Naive thymus-derived CD8-positive, alpha-beta T cell (primary cell): ENCODE results near the gene CFHR5. TPM values are rescaled to one million over a fixed set of nuclear protein-coding genes. Genes with fewer than 3 reads are reported as not detected.
A peak's percentile ranks its signal among the peaks of the same experiment; 100 is the strongest.
"Not testable (repeated sequence)": the region's sequence is repeated elsewhere in the genome, so short reads cannot be mapped to it uniquely, and the experiment has no call there.

Experiments
- ATAC-seq, 2 donors: fragments of 150-1000 bp; cut with Tn5 transposase in 1 of 2; sonication (Bioruptor Pico), chemical (Tn5 transposase) in 1 of 2; 1 replicate in 1 of 2; 2 replicates in 1 of 2; pipeline ENCODE4 v1.10.0; 2021; ENCODE audit warnings: mild to moderate bottlenecking in 2 of 2, moderate library complexity in 2 of 2
- POLR2A ChIA-PET: fragments of 350-600 bp; sonication (Branson Sonifier 250); formaldehyde crosslinking; loops from one replicate; lab custom pipeline; 2021; ENCODE audit warnings: antibody characterized with exemption; lab: Charles Lee
- DNase-seq, 10 donors: peaks; one replicate each; pipeline versions ENCODE4 v3.0.0 to v3.0.0-alpha.2; 2020 to 2022
- H3K27ac Mint-ChIP-seq, 10 donors: one replicate each; pipeline ENCODE4 v1.8.0; 2020 to 2022; ENCODE audit warnings: mild to moderate bottlenecking in 10 of 10, mixed read lengths in 10 of 10, moderate library complexity in 4 of 10, inconsistent platforms in 1 of 10
- H3K27me3 Mint-ChIP-seq, 5 donors: one replicate each; pipeline ENCODE4 v1.8.0; 2021 to 2022; ENCODE audit warnings: mixed read lengths in 5 of 5
- H3K36me3 Mint-ChIP-seq, 3 donors: one replicate each; pipeline ENCODE4 v1.8.0; 2020 to 2022; ENCODE audit warnings: mixed read lengths in 3 of 3, mild to moderate bottlenecking in 2 of 3, inconsistent platforms in 1 of 3
- H3K4me1 Mint-ChIP-seq, 4 donors: one replicate each; pipeline ENCODE4 v1.8.0; 2021 to 2022; ENCODE audit warnings: mixed read lengths in 4 of 4
- H3K4me3 Mint-ChIP-seq, 10 donors: one replicate each; pipeline ENCODE4 v1.8.0; 2020 to 2022; ENCODE audit warnings: mild to moderate bottlenecking in 10 of 10, mixed read lengths in 10 of 10, moderate library complexity in 6 of 10, inconsistent platforms in 1 of 10
- H3K9me3 Mint-ChIP-seq, 9 donors: one replicate each; pipeline ENCODE4 v1.8.0; 2020 to 2022; ENCODE audit warnings: mixed read lengths in 9 of 9, mild to moderate bottlenecking in 3 of 9, inconsistent platforms in 1 of 9, moderate library complexity in 1 of 9
- polyA plus RNA-seq, 3 donors: library from polyadenylated mRNA; unstranded; fragments of 300-500 nt; fragmentation: Illumina TruSeq; gene quantifications; one replicate each; pipeline ENCODE4 v1.2.3, GENCODE V29; 2021
- total RNA-seq, 8 experiments: library from RNA in 2 of 8; stranded (reverse) in 2 of 8; gene quantifications; one replicate each; pipeline ENCODE4 v1.2.3 and lab custom pipeline; 2021 to 2026

Gene CFHR5
- total RNA-seq (not detected), polyA plus RNA-seq (not detected), total RNA-seq (lab: John Stamatoyannopoulos, UW) (0 to 0.17 (median 0) reads per million in 6 experiments)

DNA sequence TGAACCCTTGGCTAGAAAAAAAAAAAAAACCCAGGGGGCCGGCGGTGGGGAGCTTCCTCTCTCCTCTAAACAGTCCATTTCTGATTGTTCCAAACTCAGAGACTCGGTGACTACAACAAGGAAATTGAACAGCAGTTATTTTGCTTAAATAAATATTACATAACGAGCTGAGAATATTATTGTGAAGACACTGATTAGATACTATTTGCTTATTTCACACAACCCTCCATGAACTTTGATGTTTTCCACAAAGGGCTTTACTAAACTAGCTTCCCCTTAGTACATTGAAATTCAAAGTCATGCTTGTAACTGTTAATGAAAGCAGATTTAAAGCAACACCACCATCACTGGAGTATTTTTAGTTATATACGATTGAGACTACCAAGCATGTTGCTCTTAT, at the start of gene CFHR5:
CFHR5 (plus strand) TSS at position 279 of the 400 bp plus-strand sequence; CDS start at position 388, 109 bp downstream.
- no peak for ATAC-seq
- H3K4me3 Mint-ChIP-seq, result no peak within 1 kb of the TSS
- DNase-seq, result no peak
- no peaks in the 10 kb centered on the region for H3K4me1 Mint-ChIP-seq
- H3K27ac Mint-ChIP-seq, result no peak within 1 kb of the TSS
- POLR2A ChIA-PET, result no interaction called here
- H3K36me3 Mint-ChIP-seq, result no peaks in the 10 kb centered on the region
- no peaks in the 10 kb centered on the region for H3K9me3 Mint-ChIP-seq
- peaks cover 0 to 5% (median 0%) of the 10 kb centered on the region in 5 donors for H3K27me3 Mint-ChIP-seq

DNA sequence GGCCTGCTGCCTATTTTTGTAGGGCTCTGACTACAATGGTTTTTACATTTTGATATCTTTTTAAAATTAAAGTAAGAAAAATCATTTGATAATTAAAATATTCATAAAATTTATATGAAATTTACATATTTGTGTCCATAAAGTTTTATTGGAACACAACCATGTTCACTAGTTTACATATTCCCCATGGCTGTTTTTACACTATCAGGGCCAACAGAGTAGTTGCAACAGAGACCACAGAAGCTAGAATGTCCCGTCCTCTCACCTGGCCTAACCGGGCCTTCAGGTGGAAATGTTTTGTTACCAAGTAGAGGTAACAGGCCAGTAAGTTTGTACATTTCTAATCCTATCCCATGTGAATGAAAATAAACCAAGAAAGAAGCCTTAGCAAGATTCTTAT, 44.5 kb upstream of the CFHR5 start:
- H3K4me3 Mint-ChIP-seq, DNase-seq, POLR2A ChIA-PET, H3K4me1 Mint-ChIP-seq, H3K36me3 Mint-ChIP-seq, H3K27me3 Mint-ChIP-seq, ATAC-seq: not testable (repeated sequence)
- H3K27ac Mint-ChIP-seq, result peak overlapping the region in 1 of 10 donors; percentile 40
- peaks cover 0 to 12% (median under 1%) of the 10 kb centered on the region in 9 donors for H3K9me3 Mint-ChIP-seq

DNA sequence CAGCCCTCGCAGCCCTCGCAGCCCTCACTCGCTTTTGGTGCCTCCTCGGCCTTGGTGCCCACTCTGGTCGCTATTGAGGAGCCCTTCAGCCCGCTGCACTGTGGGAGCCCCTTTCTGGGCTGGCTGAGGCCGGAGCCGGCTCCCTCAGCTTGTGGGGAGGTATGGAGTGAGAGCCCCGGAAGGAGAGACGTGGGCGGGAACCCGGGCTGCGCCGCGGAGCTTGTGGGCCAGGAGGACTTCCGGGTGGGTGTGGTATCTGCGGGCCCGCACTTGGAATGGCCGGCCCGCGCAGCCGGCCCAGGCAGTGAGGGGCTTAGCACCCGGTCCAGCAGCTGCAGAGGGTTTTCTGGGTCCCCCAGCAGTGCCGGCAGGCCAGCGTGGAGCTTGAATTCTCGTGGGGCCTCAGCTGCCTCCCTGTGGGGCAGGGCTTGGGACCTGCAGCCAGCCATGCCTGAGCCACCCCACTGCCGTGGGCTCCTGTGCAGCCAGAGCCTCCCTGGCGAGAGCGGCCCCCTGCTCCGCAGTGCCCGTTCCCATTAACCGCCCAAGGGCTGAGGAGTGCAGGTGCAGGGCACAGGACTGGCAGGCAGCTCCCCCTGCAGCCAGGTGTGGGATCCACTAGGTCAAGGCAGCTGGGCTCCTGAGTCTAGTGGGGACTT, 43.7 kb upstream of the CFHR5 start:
- POLR2A ChIA-PET, result no interaction called here

DNA sequence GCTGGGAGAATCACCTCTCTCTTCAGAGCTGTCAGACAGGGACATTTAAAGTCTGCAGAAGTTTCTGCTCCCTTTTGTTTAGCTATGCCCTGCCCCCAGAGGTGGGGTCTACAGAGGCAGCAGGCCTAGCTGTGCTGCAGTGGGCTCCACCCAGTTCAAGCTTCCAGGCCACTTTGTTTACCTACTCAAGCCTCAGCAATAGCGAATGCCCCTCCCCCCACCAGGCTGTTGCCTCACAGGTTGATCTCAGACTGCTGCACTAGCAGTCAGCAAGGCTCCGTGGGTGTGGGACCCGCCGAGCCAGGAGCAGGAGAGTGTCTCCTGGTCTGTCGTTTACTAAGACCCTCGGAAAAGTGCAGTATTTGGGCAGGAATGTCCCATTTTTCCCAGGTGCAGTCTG, 35.9 kb upstream of the CFHR5 start:
- H3K27me3 Mint-ChIP-seq, H3K9me3 Mint-ChIP-seq, H3K4me3 Mint-ChIP-seq, ATAC-seq, H3K4me1 Mint-ChIP-seq, H3K27ac Mint-ChIP-seq, POLR2A ChIA-PET, H3K36me3 Mint-ChIP-seq: not testable (repeated sequence)
- peak in 1 of 10 donors; percentile 52 for DNase-seq

More for the DNA sequence above, 43.7 kb upstream of the CFHR5 start:
- peaks cover 0 to under 1% (median 0%) of the 10 kb centered on the region in 5 donors for H3K27me3 Mint-ChIP-seq
- H3K4me3 Mint-ChIP-seq, result no peak overlapping the region
- H3K4me1 Mint-ChIP-seq, result no peaks in the 10 kb centered on the region
- no peak overlapping the region for H3K27ac Mint-ChIP-seq
- DNase-seq (no peak), ATAC-seq (no peak)
- H3K36me3 Mint-ChIP-seq, result no peaks in the 10 kb centered on the region
- peaks cover 0 to 13% (median 0%) of the 10 kb centered on the region in 9 donors for H3K9me3 Mint-ChIP-seq

DNA sequence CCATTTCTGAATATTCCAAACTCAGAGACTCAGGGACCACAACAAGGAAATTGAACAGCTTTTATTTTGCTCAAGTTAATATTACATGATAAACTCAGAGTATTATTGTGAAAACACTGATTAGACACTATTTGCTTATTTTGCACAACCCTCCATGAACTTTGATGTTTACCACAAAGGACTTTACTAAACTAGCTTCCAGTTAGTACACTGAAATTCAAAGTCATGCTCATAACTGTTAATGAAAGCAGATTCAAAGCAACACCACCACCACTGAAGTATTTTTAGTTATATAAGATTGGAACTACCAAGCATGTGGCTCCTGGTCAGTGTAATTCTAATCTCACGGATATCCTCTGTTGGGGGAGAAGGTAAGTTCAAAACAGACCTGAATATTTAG, 33.8 kb upstream of the CFHR5 start, which contains the start of gene CFHR2:
CFHR2 (plus strand) TSS at position 171 of the 400 bp plus-strand sequence; CDS start at position 314, 143 bp downstream.
- H3K27ac Mint-ChIP-seq, H3K36me3 Mint-ChIP-seq, H3K4me3 Mint-ChIP-seq, H3K9me3 Mint-ChIP-seq, POLR2A ChIA-PET, ATAC-seq, H3K27me3 Mint-ChIP-seq, H3K4me1 Mint-ChIP-seq, DNase-seq: not testable (repeated sequence)

DNA sequence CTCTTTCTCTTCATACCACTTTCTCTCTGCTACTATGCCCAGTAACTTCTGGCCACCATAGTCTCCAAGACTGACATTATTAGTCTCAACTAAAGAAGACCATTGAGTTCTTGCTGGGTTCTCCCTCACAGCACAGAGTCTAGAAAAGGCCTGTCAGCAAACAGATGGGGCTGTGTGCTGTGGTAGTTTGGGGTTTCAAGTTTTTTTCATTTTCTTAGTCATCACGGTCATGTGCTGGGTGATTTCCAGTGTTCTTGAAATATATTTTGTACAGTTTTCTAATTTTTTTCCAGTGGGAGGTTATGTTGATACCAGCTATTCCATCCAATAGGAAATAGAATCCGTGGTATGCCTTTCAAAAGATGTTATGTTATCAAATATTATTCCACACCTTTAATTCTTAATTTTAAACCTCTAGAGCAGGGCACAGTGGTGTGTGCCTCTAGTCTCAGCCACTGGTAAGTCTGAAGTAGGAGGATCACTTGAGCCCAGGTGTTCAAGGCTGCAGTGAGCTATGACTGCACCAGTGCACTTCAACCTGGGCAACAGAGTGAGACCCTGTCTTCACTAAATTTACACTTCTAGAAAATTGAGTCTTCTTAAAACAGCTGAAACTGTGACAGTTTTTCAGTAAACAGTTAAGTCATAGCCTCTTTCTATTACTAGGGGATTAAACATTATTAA, 25.5 kb upstream of the CFHR5 start:
- DNase-seq, result no peak
- ATAC-seq, result no peak
- H3K27me3 Mint-ChIP-seq, result peaks cover 0 to 4% (median 0%) of the 10 kb centered on the region in 5 donors
- H3K4me1 Mint-ChIP-seq, result no peaks in the 10 kb centered on the region
- H3K36me3 Mint-ChIP-seq, result no peaks in the 10 kb centered on the region
- H3K9me3 Mint-ChIP-seq, result peaks cover 0 to 2% (median 0%) of the 10 kb centered on the region in 9 donors
- no peak overlapping the region for H3K27ac Mint-ChIP-seq
- POLR2A ChIA-PET, result no interaction called here
- no peak overlapping the region for H3K4me3 Mint-ChIP-seq

DNA sequence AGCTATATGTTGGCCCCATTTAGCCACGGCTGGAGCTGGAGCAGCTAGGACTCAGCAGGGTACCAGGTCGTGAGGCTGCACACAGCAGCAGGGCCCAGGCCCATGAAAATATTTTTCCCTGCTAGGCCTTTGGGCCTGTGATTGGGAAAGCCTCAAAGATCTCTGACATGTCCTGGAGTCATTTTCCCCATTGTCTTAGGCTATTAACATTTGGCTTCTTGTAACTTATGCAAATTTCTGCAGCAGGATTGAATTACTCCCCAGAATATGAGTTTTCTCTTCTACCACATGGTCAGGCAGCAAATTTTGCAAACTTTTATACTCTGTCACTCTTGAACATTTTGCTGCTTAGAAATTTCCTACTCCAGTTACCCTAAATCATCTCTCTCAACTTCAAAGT, 22.6 kb upstream of the CFHR5 start:
- POLR2A ChIA-PET, result no interaction called here
- Mint-ChIP-seq H3K9me3 (peaks cover 0 to 2% (median 0%) of the 10 kb centered on the region in 9 donors), H3K27me3 (peaks cover 0 to 4% (median 0%) of the 10 kb centered on the region in 5 donors), H3K4me1 (no peaks in the 10 kb centered on the region), H3K27ac (no peak overlapping the region), H3K4me3 (no peak overlapping the region), H3K36me3 (no peaks in the 10 kb centered on the region)
- ATAC-seq (no peak), DNase-seq (no peak)

DNA sequence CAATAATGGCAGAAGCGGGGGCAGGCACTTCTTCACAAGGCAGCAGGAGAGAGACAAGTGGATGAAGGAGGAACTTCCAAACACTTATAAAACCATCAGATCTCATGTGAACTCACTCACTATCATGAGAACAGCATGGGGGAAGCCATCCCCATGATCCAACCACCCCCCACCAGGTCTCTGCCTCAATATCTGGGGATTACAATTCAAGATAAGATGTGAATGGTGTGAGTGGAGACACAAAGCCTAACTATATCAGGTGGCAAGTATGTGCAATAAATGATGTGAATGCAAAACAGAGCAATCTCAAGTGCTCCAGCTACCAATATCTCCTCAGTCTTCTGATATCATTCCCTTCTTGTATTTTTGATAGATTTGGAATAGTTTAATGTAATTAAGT, 21.4 kb upstream of the CFHR5 start:
- DNase-seq (no peak), ATAC-seq (no peak)
- POLR2A ChIA-PET, result no interaction called here
- Mint-ChIP-seq H3K27ac (no peak overlapping the region), H3K36me3 (no peaks in the 10 kb centered on the region), H3K9me3 (peaks cover 0 to 2% (median 0%) of the 10 kb centered on the region in 9 donors), H3K4me3 (no peak overlapping the region), H3K4me1 (no peaks in the 10 kb centered on the region), H3K27me3 (peaks cover 0 to 4% (median 0%) of the 10 kb centered on the region in 5 donors)

DNA sequence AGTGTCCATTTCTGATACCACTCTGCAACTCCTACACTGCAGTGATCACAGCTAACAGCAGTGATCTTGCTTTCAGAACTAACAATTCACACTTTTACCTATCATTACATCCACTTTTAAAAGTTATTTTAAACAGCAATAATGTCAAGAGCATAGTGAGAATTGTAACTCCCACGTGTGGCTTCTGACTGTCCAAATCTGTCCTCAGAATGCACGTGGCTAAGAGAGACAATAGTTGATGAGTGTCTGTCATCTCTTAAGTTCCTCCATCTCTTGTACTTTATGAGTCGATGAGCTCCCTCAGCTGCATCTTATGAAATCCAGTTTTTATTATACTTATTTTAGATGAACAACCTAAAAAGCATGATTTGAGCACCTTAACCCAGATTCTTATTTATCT, 16.5 kb upstream of the CFHR5 start:
- Mint-ChIP-seq H3K9me3 (peaks cover 0 to 3% (median 0%) of the 10 kb centered on the region in 9 donors), H3K4me3 (no peak overlapping the region), H3K4me1 (no peaks in the 10 kb centered on the region), H3K27me3 (peaks cover 0 to 2% (median 0%) of the 10 kb centered on the region in 5 donors), H3K27ac (no peak overlapping the region), H3K36me3 (peaks cover 0 to 3% (median 0%) of the 10 kb centered on the region in 3 donors)
- DNase-seq (no peak), ATAC-seq (no peak)
- POLR2A ChIA-PET, result no interaction called here

DNA sequence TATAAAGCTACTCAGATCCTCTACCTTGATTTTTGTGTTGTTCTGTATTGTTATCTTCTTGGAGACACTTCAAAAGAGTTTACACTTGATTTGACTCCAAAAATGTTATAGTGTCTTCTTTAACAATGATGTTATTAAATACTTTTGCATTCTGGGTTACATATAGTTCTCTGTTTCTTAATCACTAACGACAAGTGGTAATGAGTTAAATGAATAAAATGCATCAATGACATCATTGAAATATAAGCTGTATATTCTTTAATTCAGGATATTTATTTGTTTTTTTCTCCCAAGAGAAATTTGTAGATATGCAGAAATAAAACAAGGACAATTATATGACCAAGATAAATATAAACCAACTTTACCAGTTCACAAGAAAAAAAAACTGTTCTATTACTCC, 7.2 kb upstream of the CFHR5 start:
- H3K27ac Mint-ChIP-seq, result no peak overlapping the region
- no peak overlapping the region for H3K4me3 Mint-ChIP-seq
- no peaks in the 10 kb centered on the region for H3K4me1 Mint-ChIP-seq
- DNase-seq (no peak), ATAC-seq (no peak)
- no peaks in the 10 kb centered on the region for H3K36me3 Mint-ChIP-seq
- POLR2A ChIA-PET, result no interaction called here
- no peaks in the 10 kb centered on the region for H3K9me3 Mint-ChIP-seq
- peaks cover 0 to 2% (median 0%) of the 10 kb centered on the region in 5 donors for H3K27me3 Mint-ChIP-seq

DNA sequence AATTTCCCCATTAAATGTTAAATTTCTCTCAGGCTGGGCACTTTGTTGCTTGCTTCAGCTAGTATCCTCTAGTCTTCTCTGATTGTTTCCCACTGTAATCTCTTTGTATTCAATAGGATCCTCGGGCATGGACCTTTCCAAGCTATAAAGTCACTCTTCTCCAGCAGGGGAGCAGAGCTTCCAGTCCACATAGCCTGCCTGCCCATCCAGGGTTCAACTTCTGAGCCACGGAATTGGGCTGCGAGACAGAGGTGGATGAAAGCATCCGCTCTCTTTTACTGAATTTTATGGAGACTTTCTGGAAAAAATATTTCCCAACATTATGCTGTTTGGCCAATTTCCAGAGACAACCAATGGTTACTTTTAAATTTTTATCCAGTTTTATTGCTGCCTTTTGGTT, 1.1 kb upstream of the CFHR5 start:
- Mint-ChIP-seq H3K4me3 (no peak overlapping the region), H3K27me3 (peaks cover 0 to 5% (median 0%) of the 10 kb centered on the region in 5 donors), H3K27ac (no peak overlapping the region), H3K9me3 (no peaks in the 10 kb centered on the region), H3K36me3 (no peaks in the 10 kb centered on the region), H3K4me1 (no peaks in the 10 kb centered on the region)
- DNase-seq, result no peak
- ATAC-seq, result no peak
- POLR2A ChIA-PET, result no interaction called here

DNA sequence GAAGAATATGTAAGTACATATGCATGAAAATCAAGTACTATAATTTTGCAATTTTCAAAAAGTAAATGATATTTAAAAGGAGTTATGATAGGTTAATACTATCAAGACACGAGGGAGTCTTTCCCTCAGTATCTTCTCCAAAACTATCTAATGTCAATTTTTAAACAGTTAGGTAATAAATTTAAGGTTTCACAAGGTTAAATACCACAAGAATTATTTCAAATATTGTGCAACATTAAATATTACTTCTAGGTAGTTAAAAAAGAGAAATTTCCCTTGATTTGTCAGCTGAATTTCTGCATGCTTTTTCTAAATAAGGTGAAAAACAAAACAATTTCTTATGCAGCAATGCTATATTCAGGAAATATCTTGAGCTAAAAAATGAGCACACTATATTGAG, 3.5 kb downstream of the CFHR5 start:
- Mint-ChIP-seq H3K4me1 (no peaks in the 10 kb centered on the region), H3K9me3 (no peaks in the 10 kb centered on the region), H3K27ac (no peak overlapping the region), H3K4me3 (no peak overlapping the region), H3K36me3 (no peaks in the 10 kb centered on the region), H3K27me3 (peaks cover 0 to 5% (median 0%) of the 10 kb centered on the region in 5 donors)
- DNase-seq (no peak), ATAC-seq (no peak)
- POLR2A ChIA-PET, result no interaction called here

DNA sequence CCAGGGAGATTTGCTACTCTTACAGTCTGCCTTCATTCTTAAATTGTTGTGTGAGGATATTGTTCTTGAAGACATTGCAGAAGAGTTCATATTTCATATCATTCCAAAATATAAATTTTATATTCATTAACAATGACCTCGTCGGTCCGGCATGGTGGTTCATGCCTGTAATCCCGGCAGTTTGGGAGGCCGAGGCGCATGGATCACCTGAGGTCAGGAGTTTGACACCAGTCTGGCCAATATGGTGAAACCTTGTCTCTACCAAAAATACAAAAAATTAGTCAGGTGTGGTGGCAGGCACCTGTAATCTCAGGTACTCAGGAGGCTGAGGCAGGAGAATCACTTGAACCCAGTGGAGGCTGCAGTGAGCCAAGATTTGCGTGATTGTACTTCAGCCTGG, 4.9 kb downstream of the CFHR5 start:
- H3K4me1 Mint-ChIP-seq, H3K4me3 Mint-ChIP-seq, DNase-seq, H3K27me3 Mint-ChIP-seq, H3K36me3 Mint-ChIP-seq, H3K27ac Mint-ChIP-seq, POLR2A ChIA-PET, H3K9me3 Mint-ChIP-seq, ATAC-seq: not testable (repeated sequence)
